Measurements from ENCODE around the gene WIPF1. TPM values are rescaled to one million over a fixed set of nuclear protein-coding genes. Genes with fewer than 3 reads are reported as not detected.
"Not testable (repeated sequence)": the region's sequence is repeated elsewhere in the genome, so short reads cannot be mapped to it uniquely, and the experiment has no call there.

The WIPF1 gene
- polyA plus RNA-seq, 2 of the 4 experiments (the other 2 are of a cell fraction): 16.4 to 20.1 TPM

- DNase-seq (ENCODE audit: low read depth in 1 of 2, low spot score in 1 of 2) (no peak), FAIRE-seq (no peak), ATAC-seq (no peak)
- no peak for TF ChIP-seq RNF2 (IDR thresholded peaks at IDR 0.05; ENCODE audit: borderline replicate concordance, low read depth)
- TF ChIP-seq HEYL (CRISPR knock-in tag; IDR thresholded peaks at IDR 0.05): no peak
- TF ChIP-seq ATOH8 (CRISPR knock-in tag; IDR thresholded peaks at IDR 0.05; ENCODE audit: low read depth): no peak
- no peak for TF ChIP-seq BHLHE40 (IDR thresholded peaks at IDR 0.05; ENCODE audit: low read depth, low read length)
- TF ChIP-seq NPAS2 (CRISPR knock-in tag; IDR thresholded peaks at IDR 0.05; ENCODE audit: borderline replicate concordance): no peak
- no peak for TF ChIP-seq HES2 (IDR thresholded peaks at IDR 0.05)
- TF ChIP-seq MAZ (IDR thresholded peaks at IDR 0.05; ENCODE audit: borderline replicate concordance, low read depth, low read length): no peak
- no peak for TF ChIP-seq EHMT2 (IDR thresholded peaks at IDR 0.05; ENCODE audit: low read depth)
- TF ChIP-seq POLR2AphosphoS2 (conservative IDR thresholded peaks at IDR 0.05; ENCODE audit: low read length): no peak
- no peak for TF ChIP-seq ESRRA (IDR thresholded peaks at IDR 0.05; ENCODE audit: borderline replicate concordance, low read length)
- no peak for TF ChIP-seq JUN (IDR thresholded peaks at IDR 0.05)
- TF ChIP-seq ZFP36 (IDR thresholded peaks at IDR 0.05; ENCODE audit: borderline replicate concordance, partially characterized antibody): no peak
- TF ChIP-seq NR3C1 (IDR thresholded peaks at IDR 0.05): no peak
- TF ChIP-seq ZC3H11A (IDR thresholded peaks at IDR 0.05): no peak
- H3K4me1 ChIP-seq: no peaks in the 10 kb centered on the region
- H3K4me2 ChIP-seq: no peak overlapping the region
- 0 out of 3 replicates have a peak, but pooled peaks cover 2% of the 10 kb centered on the region for H3K9me3 ChIP-seq
- WGBS (ENCODE audit: missing lambda C conversion rate): 81% methylated on average over 4 of the region's 4 CpGs
- CTCF ChIA-PET: interaction anchor here (0.6 kb wide), 1 partner anchor 62 kb away, joined by 3 read pairs; no protein-coding TSS in a partner anchor
- H3K27ac ChIP-seq: no peak overlapping the region
- POLR2A ChIA-PET: no interaction called here
- H3K4me3 ChIP-seq: no peak overlapping the region
Measured at GRCh38 chr2:174551697-174552096, 45.9 kb downstream of the WIPF1 start.

GRCh38 chr2:174548646-174549045, 49.0 kb downstream of the WIPF1 start:
- WGBS (ENCODE audit: missing lambda C conversion rate): 82% methylated on average over 12 of the region's 24 CpGs
- ATAC-seq; H3K9me3 ChIP-seq; H3K27ac ChIP-seq; POLR2A ChIA-PET; H3K4me1 ChIP-seq; DNase-seq (ENCODE audit: low read depth in 1 of 2, low spot score in 1 of 2); H3K4me3 ChIP-seq; H3K4me2 ChIP-seq; FAIRE-seq: not testable (repeated sequence)
- CTCF ChIA-PET: interaction anchor here (3.9 kb wide), 1 partner anchor 86 kb away, joined by 32 read pairs; no protein-coding TSS in a partner anchor

- CTCF ChIA-PET: interaction anchor here (1.4 to 3.9 kb wide), 3 partner anchors 76 to 140 kb away, joined by 4 to 32 read pairs (median 7); no protein-coding TSS in a partner anchor
- H3K4me3 ChIP-seq; H3K9me3 ChIP-seq; H3K4me1 ChIP-seq; H3K4me2 ChIP-seq; POLR2A ChIA-PET; ATAC-seq; DNase-seq (ENCODE audit: low read depth in 1 of 2, low spot score in 1 of 2); H3K27ac ChIP-seq; FAIRE-seq: not testable (repeated sequence)
- 80% methylated on average over 7 of the region's 7 CpGs for WGBS (ENCODE audit: missing lambda C conversion rate)
Measured at GRCh38 chr2:174548021-174548420, 49.6 kb downstream of the WIPF1 start.

- Histone ChIP-seq H3K4me3 (no peak overlapping the region), H3K4me2 (no peak overlapping the region), H3K4me1 (no peaks in the 10 kb centered on the region), H3K27ac (no peak overlapping the region), H3K9me3 (no peaks in the 10 kb centered on the region)
- 71% methylated on average over 19 of the region's 21 CpGs for WGBS (ENCODE audit: missing lambda C conversion rate)
- POLR2A ChIA-PET: interaction anchor here (0.6 kb wide), 1 partner anchor 84 kb away, joined by 4 read pairs; no protein-coding TSS in a partner anchor
- CTCF ChIA-PET: interaction anchor here (1.2 to 3.9 kb wide), 8 partner anchors 9 to 141 kb away, joined by 3 to 32 read pairs (median 6); no protein-coding TSS in a partner anchor
- DNase-seq (ENCODE audit: low read depth in 1 of 2, low spot score in 1 of 2) (peak in 1 of 2 experiments; percentile 50), FAIRE-seq (no peak), ATAC-seq (peak; percentile 67 to 92)
- TF ChIP-seq MAFK (IDR thresholded peaks at IDR 0.05; ENCODE audit: partially characterized antibody): no peak
- TF ChIP-seq SMC3 (IDR thresholded peaks at IDR 0.05): peak; percentile 19; the same call in 1 of the 3 replicates
- TF ChIP-seq NPAS2 (CRISPR knock-in tag; IDR thresholded peaks at IDR 0.05; ENCODE audit: borderline replicate concordance): no peak
- no peak for TF ChIP-seq RCOR1 (IDR thresholded peaks at IDR 0.05; ENCODE audit: low read depth, low read length)
- no peak for TF ChIP-seq EHMT2 (IDR thresholded peaks at IDR 0.05; ENCODE audit: low read depth)
- no peak for TF ChIP-seq CBX8 (IDR thresholded peaks at IDR 0.05)
- no peak for TF ChIP-seq HOXB5 (CRISPR knock-in tag; IDR thresholded peaks at IDR 0.05)
- TF ChIP-seq HMGXB4 (CRISPR knock-in tag; IDR thresholded peaks at IDR 0.05; ENCODE audit: borderline replicate concordance): no peak
- TF ChIP-seq KDM1A (IDR thresholded peaks at IDR 0.05; ENCODE audit: low read depth): no peak
- no peak for TF ChIP-seq EP300 (IDR thresholded peaks at IDR 0.05)
- peak; percentile 28 for TF ChIP-seq CTCF (IDR thresholded peaks at IDR 0.05)
Measured at GRCh38 chr2:174546519-174547506, 50.8 kb downstream of the WIPF1 start.

All from A549 (cell line).